H1 (cell line): ENCODE data around the gene ANK3. TPM values are rescaled to one million over a fixed set of nuclear protein-coding genes. Genes with fewer than 3 reads are reported as not detected.

Experiments used
- CTCF ChIA-PET: fragments of 300-600 bp; sonication (Branson Sonifier 250); formaldehyde crosslinking; loops from one replicate; lab custom pipeline; 2021; ENCODE audit not compliant: partially characterized antibody; lab: Charles Lee
- POLR2A ChIA-PET: fragments of 300-600 bp; sonication (Branson Sonifier 250); formaldehyde crosslinking; loops from one replicate; lab custom pipeline; 2021; ENCODE audit warnings: inconsistent platforms; ENCODE audit not compliant: partially characterized antibody; lab: Charles Lee
- DNase-seq, 2 experiments: peaks; one replicate each; pipeline versions ENCODE4 v3.0.0 to v3.0.0-alpha.2; 2010 to 2022; ENCODE audit warnings: low spot score in 2 of 2, low read depth in 1 of 2, mixed read lengths in 1 of 2
- FAIRE-seq: peaks from 2 replicates; lab custom pipeline; 2011; peaks lifted over from hg19 to GRCh38; lab: Jason Lieb, UNC
- H2AFZ ChIP-seq: 2 replicates; pipeline ENCODE4 v1.8.1; 2012; ENCODE audit warnings: low read length, inconsistent platforms
- H2AK5ac ChIP-seq: 2 replicates; pipeline ENCODE4 v1.6.1; 2013; ENCODE audit warnings: low read depth, low read length
- H2BK120ac ChIP-seq: replicated peaks from 2 replicates; pipeline ENCODE3; 2013; ENCODE audit warnings: low read depth, low read length, inconsistent platforms
- H2BK12ac ChIP-seq: 2 replicates; pipeline ENCODE4 v1.6.1; 2013; ENCODE audit warnings: low read depth, low read length
- H2BK15ac ChIP-seq: 2 replicates; pipeline ENCODE4 v1.6.1; 2013; ENCODE audit warnings: low read length
- H2BK20ac ChIP-seq: 2 replicates; pipeline ENCODE4 v1.6.1; 2013; ENCODE audit warnings: low read length
- H2BK5ac ChIP-seq: 2 replicates; pipeline ENCODE4 v1.6.1; 2013; ENCODE audit warnings: low read depth, low read length
- H3K14ac ChIP-seq: 2 replicates; pipeline ENCODE4 v1.6.1; 2013; ENCODE audit warnings: inconsistent platforms; ENCODE audit not compliant: insufficient read length
- H3K18ac ChIP-seq: 2 replicates; pipeline ENCODE4 v1.6.1; 2013; ENCODE audit warnings: low read length; ENCODE audit errors: extremely low read depth
- H3K23ac ChIP-seq: 2 replicates; pipeline ENCODE4 v1.6.1; 2013; ENCODE audit warnings: inconsistent platforms; ENCODE audit not compliant: insufficient read length
- H3K23me2 ChIP-seq: 2 replicates; pipeline ENCODE4 v1.6.1; 2013; ENCODE audit warnings: low read depth, low read length
- H3K27ac ChIP-seq: 2 replicates; pipeline ENCODE4 v1.6.1; 2011; ENCODE audit warnings: low read depth, low read length, inconsistent platforms
- H3K27me3 ChIP-seq, 4 experiments: replicated peaks in 1 of 4; 1 replicate in 1 of 4; 2 replicates in 3 of 4; pipeline versions ENCODE4 v1.6.1 to v1.8.1; 2011 to 2013; ENCODE audit warnings: low read length in 3 of 4, mild to moderate bottlenecking in 3 of 4, inconsistent platforms in 2 of 4, mixed read lengths in 2 of 4, moderate library complexity in 1 of 4; ENCODE audit not compliant: control insufficient read depth in 3 of 4, insufficient read depth in 3 of 4; ENCODE audit errors: extremely low read depth in 1 of 4
- H3K36me3 ChIP-seq, 4 experiments: 2 replicates each; pipeline versions ENCODE4 v1.6.1 to v1.8.1; 2011 to 2013; ENCODE audit warnings: mild to moderate bottlenecking in 4 of 4, low read length in 3 of 4, moderate library complexity in 2 of 4, control low read depth in 1 of 4, inconsistent platforms in 1 of 4; ENCODE audit not compliant: insufficient read depth in 4 of 4, control insufficient read depth in 2 of 4
- H3K4ac ChIP-seq: replicated peaks from 2 replicates; pipeline ENCODE3; 2013; ENCODE audit warnings: low read length, low read depth, mixed read lengths, inconsistent platforms; ENCODE audit not compliant: insufficient read length
- H3K4me1 ChIP-seq, 4 experiments: replicated peaks in 1 of 4; 1 replicate in 1 of 4; 2 replicates in 3 of 4; pipeline versions ENCODE4 v1.6.1 to v1.8.1; 2011 to 2013; ENCODE audit warnings: low read length in 3 of 4, inconsistent platforms in 2 of 4, mixed read lengths in 1 of 4; ENCODE audit not compliant: insufficient read depth in 4 of 4, control insufficient read depth in 3 of 4
- H3K4me2 ChIP-seq, 2 experiments: 2 replicates each; pipeline versions ENCODE4 v1.6.1 to v1.8.1; 2011 to 2013; ENCODE audit warnings: low read depth in 2 of 2, low read length in 2 of 2, control low read depth in 1 of 2, inconsistent platforms in 1 of 2, mild to moderate bottlenecking in 1 of 2; ENCODE audit not compliant: insufficient read depth in 1 of 2
- H3K4me3 ChIP-seq, 4 experiments: fragments of 200-600, 300-600 bp in 1 of 4; sonication (generic), shearing (Covaris generic), sonication (Bioruptor Twin) in 1 of 4; 2 replicates each; pipeline versions ENCODE4 v1.5.1 to v1.8.1; 2011 to 2016; ENCODE audit warnings: low read length in 4 of 4, low read depth in 3 of 4, control low read depth in 2 of 4, inconsistent platforms in 2 of 4, mild to moderate bottlenecking in 2 of 4, mixed read lengths in 1 of 4, moderate library complexity in 1 of 4; ENCODE audit not compliant: insufficient read depth in 2 of 4; ENCODE audit errors: extremely low read depth in 1 of 4
- H3K56ac ChIP-seq: replicated peaks from 2 replicates; pipeline ENCODE3; 2013; ENCODE audit warnings: low read depth, mild to moderate bottlenecking, mixed read lengths, low read length, inconsistent platforms; ENCODE audit not compliant: insufficient read length
- H3K79me1 ChIP-seq: 2 replicates; pipeline ENCODE4 v1.6.1; 2013; ENCODE audit warnings: low read depth, low read length, control low read depth
- H3K79me2 ChIP-seq, 2 experiments: 2 replicates each; pipeline versions ENCODE4 v1.6.1 to v1.8.1; 2012 to 2013; ENCODE audit warnings: low read length in 2 of 2, mild to moderate bottlenecking in 2 of 2, inconsistent platforms in 1 of 2; ENCODE audit not compliant: insufficient read depth in 2 of 2, control insufficient read depth in 1 of 2
- H3K9ac ChIP-seq, 4 experiments: replicated peaks in 1 of 4; 1 replicate in 1 of 4; 2 replicates in 3 of 4; pipeline versions ENCODE4 v1.6.1 to v1.8.1; 2011 to 2013; ENCODE audit warnings: low read depth in 3 of 4, low read length in 3 of 4, control low read depth in 2 of 4, mild to moderate bottlenecking in 2 of 4, moderate library complexity in 2 of 4, inconsistent platforms in 1 of 4; ENCODE audit errors: extremely low read depth in 1 of 4
- H3K9me3 ChIP-seq, 2 experiments: 2 replicates each; pipeline versions ENCODE4 v1.6.1 to v1.8.1; 2012 to 2013; ENCODE audit warnings: mild to moderate bottlenecking in 2 of 2, moderate library complexity in 2 of 2, control low read depth in 1 of 2, inconsistent platforms in 1 of 2, low read depth in 1 of 2, low read length in 1 of 2, mixed read lengths in 1 of 2; ENCODE audit not compliant: insufficient read depth in 2 of 2
- H4K20me1 ChIP-seq, 2 experiments: replicated peaks in 1 of 2; 2 replicates each; pipeline versions ENCODE3 to v1.8.1; 2011 to 2013; ENCODE audit warnings: inconsistent platforms in 2 of 2, low read length in 2 of 2, mild to moderate bottlenecking in 1 of 2; ENCODE audit not compliant: insufficient read depth in 2 of 2, control insufficient read depth in 1 of 2
- H4K5ac ChIP-seq: 2 replicates; pipeline ENCODE4 v1.6.1; 2013; ENCODE audit warnings: low read length, low read depth, mixed read lengths, inconsistent platforms; ENCODE audit not compliant: insufficient read length
- H4K8ac ChIP-seq: 2 replicates; pipeline ENCODE4 v1.8.0; 2013; ENCODE audit warnings: mild to moderate bottlenecking, moderate library complexity, low read length, inconsistent platforms; ENCODE audit not compliant: insufficient read depth; ENCODE audit errors: extremely low read depth
- H4K91ac ChIP-seq: replicated peaks from 2 replicates; pipeline ENCODE3; 2013; ENCODE audit warnings: low read length, mixed read lengths, inconsistent platforms; ENCODE audit not compliant: insufficient read length
- SAP30 ChIP-seq: fragments of 300-600 bp; sonication (generic); IDR thresholded peaks from 2 replicates; pipeline ENCODE4 v1.7.1; 2012; ENCODE audit warnings: low read length, moderate library complexity, mild to moderate bottlenecking, inconsistent platforms; ENCODE audit not compliant: insufficient read depth, insufficient replicate concordance
- SP1 ChIP-seq: IDR thresholded peaks from 2 replicates; pipeline ENCODE4 v1.6.1; 2011; ENCODE audit warnings: low read depth, low read length
- TBP ChIP-seq: IDR thresholded peaks from 2 replicates; pipeline ENCODE4 v1.6.1; 2011; ENCODE audit warnings: low read depth, low read length, improper control_type of control experiment
- TCF12 ChIP-seq: IDR thresholded peaks from 2 replicates; pipeline ENCODE4 v1.6.1; 2011; ENCODE audit warnings: low read depth, mild to moderate bottlenecking, low read length
- WGBS, 2 experiments: shearing (Covaris generic) in 1 of 2; methylation state at CpG; one replicate each; pipeline versions ENCODE4 v1.1.6 to v1.1.7; 2013 to 2015; ENCODE audit warnings: low lambda C conversion rate in 2 of 2, mixed read lengths in 2 of 2, inconsistent platforms in 1 of 2, low coverage in 1 of 2, missing lambda C conversion rate in 1 of 2; ENCODE audit not compliant: insufficient replicate concordance in 2 of 2, insufficient coverage in 1 of 2, insufficient read length in 1 of 2; ENCODE audit errors: extremely low coverage in 1 of 2, missing lambda C conversion rate in 1 of 2; 5-methylcytosine and 5-hydroxymethylcytosine counted together
- polyA plus RNA-seq, 7 experiments: library from polyadenylated mRNA; depleted of rRNA in 3 of 7; stranded (reverse) in 5 of 7; unstranded in 2 of 7; fragments of >200 nt in 5 of 7; fragments of 200-250 nt in 2 of 7; gene quantifications; 1 replicate in 5 of 7; 2 replicates in 1 of 7; 4 replicates in 1 of 7; pipeline versions ENCODE4 v1.2.1 to v1.2.3, GENCODE V29; 2011 to 2013; ENCODE audit warnings: missing spikeins in 2 of 7, mixed read lengths in 2 of 7
- total RNA-seq: library from RNA; stranded (reverse); fragmentation: NEBNext Ultra II Directional; extraction: Animal tissue kit (Norgen Biotek cat#: 25700); gene quantifications from 2 replicates; pipeline ENCODE4 v1.2.1, GENCODE V29; 2021

The ANK3 gene
- total and polyA plus RNA-seq, 2 of the 8 experiments (the other 6 are each of a cell fraction or from before 2014, with no cell fraction given), result 18.1 to 67.9 TPM

DNA sequence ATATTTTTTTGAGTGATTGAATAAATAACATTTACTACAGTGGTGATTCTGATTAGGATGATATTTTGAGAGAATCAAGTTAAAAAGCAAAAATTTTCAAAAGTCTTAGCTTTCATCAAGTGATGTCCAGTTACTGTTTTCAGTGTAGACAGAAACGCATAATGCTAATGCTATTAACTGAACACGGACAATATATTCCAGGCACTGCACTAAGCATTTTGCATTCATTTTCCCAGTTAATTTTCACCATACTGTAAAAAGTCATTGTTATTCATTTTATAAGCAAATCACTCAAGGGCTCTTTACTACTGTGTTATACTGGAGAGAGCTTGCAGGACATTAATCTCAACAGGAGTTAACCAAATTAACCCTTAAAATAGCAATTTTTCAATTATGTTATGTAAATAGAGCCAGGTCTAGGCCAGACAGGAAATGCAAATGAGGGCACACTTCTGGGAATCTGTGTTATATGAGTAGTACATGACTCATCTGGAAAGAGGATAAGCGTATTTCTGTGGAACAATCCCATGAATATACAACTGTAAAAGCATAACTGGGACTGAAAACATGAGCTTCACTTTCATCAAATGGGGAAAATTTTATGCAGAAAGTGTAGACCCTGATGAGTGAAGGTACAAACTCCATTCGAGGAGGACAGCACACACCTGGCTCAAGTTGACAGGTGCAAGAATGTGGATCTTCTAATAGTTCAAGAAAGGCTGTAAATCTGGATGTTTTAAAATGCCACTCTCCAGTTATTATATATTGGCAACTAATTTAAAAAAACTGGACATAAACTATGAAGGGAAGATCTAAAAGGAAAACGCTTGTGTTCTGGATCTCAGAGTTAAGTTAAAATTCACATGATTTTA, 75.4 kb downstream of the ANK3 start:
- POLR2A ChIA-PET, result no interaction called here

More for the DNA sequence above, 75.4 kb downstream of the ANK3 start:
- Histone ChIP-seq H3K27ac (no peak overlapping the region), H3K23ac (no peak overlapping the region), H3K56ac (no peak overlapping the region), H3K79me2 (no peaks in the 10 kb centered on the region), H3K27me3 (no peaks in the 10 kb centered on the region), H4K91ac (no peak overlapping the region), H3K79me1 (no peaks in the 10 kb centered on the region), H2BK20ac (no peak overlapping the region), H3K4me3 (no peak overlapping the region), H3K18ac (no peak overlapping the region), H2AK5ac (no peak overlapping the region), H2BK120ac (no peak overlapping the region), H2BK5ac (no peak overlapping the region), H3K14ac (no peak overlapping the region), H3K4me2 (no peak overlapping the region), H3K9ac (no peak overlapping the region)
- WGBS, 2 experiments, result 90% methylated on average over 5 of the region's 5 CpGs; no CpG with 5 or more reads in 1 of the 2 experiments
- CTCF ChIA-PET, result interaction anchor here (1.1 to 2.7 kb wide), 5 partner anchors 8 to 25 kb away, joined by 3 to 10 read pairs (median 3); no protein-coding TSS in a partner anchor
- TF ChIP-seq TCF12 (no peak), SP1 (no peak), SAP30 (no peak), TBP (no peak)
- TF ChIP-seq, all 59 proteins: peak for 0
- H3K4ac ChIP-seq, result no peak overlapping the region
- H4K8ac ChIP-seq, result no peak overlapping the region
- no peak overlapping the region for H2BK12ac ChIP-seq
- H4K5ac ChIP-seq, result no peak overlapping the region
- FAIRE-seq, result no peak
- no peaks in the 10 kb centered on the region for H3K9me3 ChIP-seq
- peaks cover 0 to 3% (median 0%) of the 10 kb centered on the region in 4 experiments; a peak in 1 of 7 replicates for H3K4me1 ChIP-seq
- DNase-seq, result no peak
- no peak overlapping the region for H2BK15ac ChIP-seq
- no peaks in the 10 kb centered on the region for H3K36me3 ChIP-seq
- no peaks in the 10 kb centered on the region for H3K23me2 ChIP-seq
- peaks cover 0 to 3% of the 10 kb centered on the region in 2 experiments for H4K20me1 ChIP-seq
- no peak overlapping the region for H2AFZ ChIP-seq
